GM13977 (cell line): ENCODE data around the gene PLA2R1.

Experiments
- DNase-seq: peaks from one replicate; pipeline ENCODE4 v3.0.0; 2012; ENCODE audit warnings: low spot score
- in situ Hi-C: fragments of 300-500 bp; cut with MboI; formaldehyde crosslinking; loops from one replicate; pipeline ENCODE4 v1.12.0; 2022; ENCODE audit warnings: low sequenced_read_pairs, low pct_unique_long_range_greater_than_20kb, mixed read lengths, inconsistent platforms; ENCODE audit not compliant: unreplicated experiment
- TF ChIP-seq, protein P1 (sequence below): IDR thresholded peaks from 2 replicates; pipeline ENCODE4 v1.5.1; 2012; ENCODE audit warnings: mild to moderate bottlenecking, control low read depth; ENCODE audit not compliant: insufficient read depth; ENCODE audit errors: extremely low read depth, missing control alignments

The PLA2R1 gene

DNA sequence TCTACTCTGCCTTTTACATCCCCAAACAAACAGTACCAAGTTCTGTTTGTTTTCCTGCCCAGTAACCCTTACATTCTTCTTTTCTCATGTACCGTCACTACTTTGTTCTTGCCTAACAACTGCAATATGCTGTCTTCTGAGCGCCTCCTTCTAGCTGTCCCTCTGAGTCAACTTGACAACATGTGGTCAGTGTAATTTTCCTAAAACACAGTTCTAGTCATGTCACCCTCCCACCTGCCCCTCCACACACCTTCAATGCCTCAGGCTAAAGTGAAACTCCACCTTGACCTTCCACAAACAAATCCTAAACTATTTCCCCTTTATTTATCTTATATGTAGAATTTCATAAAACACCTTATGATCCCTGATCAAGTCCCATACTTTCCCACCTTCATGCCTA is 139.9 kb downstream of the PLA2R1 start:
- DNase-seq: peak; percentile 34
- in situ Hi-C loops: no loop called here
- TF ChIP-seq, protein P1, sequence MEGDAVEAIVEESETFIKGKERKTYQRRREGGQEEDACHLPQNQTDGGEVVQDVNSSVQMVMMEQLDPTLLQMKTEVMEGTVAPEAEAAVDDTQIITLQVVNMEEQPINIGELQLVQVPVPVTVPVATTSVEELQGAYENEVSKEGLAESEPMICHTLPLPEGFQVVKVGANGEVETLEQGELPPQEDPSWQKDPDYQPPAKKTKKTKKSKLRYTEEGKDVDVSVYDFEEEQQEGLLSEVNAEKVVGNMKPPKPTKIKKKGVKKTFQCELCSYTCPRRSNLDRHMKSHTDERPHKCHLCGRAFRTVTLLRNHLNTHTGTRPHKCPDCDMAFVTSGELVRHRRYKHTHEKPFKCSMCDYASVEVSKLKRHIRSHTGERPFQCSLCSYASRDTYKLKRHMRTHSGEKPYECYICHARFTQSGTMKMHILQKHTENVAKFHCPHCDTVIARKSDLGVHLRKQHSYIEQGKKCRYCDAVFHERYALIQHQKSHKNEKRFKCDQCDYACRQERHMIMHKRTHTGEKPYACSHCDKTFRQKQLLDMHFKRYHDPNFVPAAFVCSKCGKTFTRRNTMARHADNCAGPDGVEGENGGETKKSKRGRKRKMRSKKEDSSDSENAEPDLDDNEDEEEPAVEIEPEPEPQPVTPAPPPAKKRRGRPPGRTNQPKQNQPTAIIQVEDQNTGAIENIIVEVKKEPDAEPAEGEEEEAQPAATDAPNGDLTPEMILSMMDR: no peak

DNA sequence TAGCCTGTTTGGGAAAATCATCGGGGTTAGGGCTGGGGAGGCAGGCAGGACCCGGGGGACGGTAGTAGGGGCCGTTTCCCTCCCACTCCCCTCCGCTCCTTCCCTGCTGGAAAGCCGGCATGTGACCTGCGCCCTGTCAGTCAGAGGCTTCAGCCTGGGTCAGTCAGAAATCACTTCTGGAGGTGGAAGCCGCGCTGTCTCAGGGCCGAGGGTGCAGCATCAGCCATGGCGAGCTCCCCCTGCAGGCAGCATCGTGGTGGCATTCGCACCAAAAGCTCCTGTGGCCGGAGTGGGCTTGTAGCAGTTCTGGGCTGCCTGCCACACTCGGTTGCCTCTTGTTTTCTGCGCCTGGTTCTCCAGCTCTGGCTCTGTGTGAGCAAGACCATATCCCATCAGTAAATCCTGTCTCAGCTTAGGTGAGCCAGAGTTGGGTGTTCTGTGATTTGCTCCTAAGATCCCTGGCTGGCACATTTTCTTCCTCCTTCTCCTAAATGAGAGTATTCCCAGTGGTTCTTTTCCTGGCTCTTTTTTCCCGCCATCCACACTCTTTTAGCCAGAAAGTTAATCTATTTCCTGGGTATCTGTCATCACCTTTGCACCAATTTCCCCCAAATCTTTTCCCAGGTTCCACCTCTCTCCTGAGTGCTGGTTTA is 140.5 kb downstream of the PLA2R1 start:
- in situ Hi-C loops: no loop called here
- TF ChIP-seq, protein P1: peak; percentile 94
- peak; percentile 72 for DNase-seq

DNA sequence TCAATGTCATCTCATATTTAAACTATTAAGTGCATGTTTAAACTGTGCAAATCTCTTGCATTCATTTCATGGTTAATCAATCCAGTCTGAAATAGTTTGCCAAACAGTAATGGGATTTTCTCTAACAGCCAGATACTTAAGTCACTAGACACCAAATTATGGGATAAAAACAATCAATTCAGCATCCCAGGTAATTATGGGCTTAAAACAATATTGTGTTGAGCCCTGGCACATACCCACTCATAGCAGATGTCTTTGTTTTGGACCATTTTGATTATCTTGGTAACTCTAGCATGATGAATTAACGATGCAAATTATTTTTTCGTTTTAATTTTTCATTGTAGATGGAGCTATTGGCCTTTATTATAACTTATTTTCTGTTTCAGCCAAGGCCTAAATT is 145.9 kb downstream of the PLA2R1 start:
- TF ChIP-seq, protein P1: no peak
- DNase-seq: no peak
- in situ Hi-C loops: no loop called here

DNA sequence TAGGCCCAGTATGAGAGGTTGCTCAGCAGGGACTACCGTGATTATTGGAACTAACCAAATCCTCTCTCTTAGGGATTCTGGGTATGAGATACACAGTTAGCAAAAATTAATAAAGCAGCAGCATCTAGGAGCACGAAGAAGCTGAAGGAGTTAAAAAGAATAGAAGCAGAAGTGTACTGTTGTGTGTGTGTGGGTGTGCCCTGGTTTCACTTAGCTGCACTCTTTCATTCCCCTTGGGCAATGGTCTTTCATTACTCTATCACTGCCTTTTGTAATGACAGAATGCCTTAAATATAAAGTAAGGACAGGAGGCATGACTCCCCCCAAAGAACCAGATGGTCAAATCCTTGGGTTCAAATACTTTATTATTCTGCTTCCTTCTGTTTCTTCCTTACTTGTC is 148.5 kb downstream of the PLA2R1 start:
- no peak for DNase-seq
- in situ Hi-C loops: no loop called here
- TF ChIP-seq, protein P1: no peak

DNA sequence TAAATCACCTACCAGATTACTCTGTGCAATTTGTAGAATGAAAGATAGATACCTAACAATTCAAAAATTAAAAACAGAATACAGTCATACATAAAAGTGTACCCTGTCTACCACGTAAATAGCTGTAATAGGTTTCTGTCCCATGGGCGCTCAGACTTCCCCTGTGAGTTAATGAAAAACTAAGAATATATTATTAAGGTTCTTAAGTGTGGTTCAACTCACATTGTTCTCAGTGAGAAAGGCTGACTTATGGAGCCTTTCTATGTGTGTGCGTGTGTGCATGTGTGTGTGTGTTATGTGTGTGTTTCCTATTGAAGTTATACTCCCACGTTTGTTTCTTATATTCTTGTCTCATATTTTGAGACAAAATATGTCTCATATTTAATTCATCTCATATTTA is 149.8 kb downstream of the PLA2R1 start:
- TF ChIP-seq, protein P1: no peak
- no peak for DNase-seq
- in situ Hi-C loops: no loop called here

DNA sequence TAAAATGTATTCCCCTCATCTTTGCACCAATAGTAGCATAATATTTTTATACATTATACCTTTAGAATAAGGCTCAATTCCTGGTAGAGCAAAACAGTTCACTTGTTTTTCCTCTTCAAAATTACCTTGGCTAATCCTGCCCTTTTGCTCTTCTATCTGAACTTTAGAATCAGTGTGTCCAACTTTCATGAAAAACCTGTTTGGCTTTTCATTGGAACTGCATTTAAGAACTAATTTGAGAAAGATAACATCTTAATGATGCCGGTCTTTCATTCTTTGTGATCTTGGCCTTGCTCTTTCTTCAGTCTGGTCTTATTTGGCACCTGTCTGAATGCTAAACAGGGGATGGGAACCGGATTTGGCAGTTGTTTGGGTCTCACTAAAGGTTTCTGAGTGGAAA is 151.5 kb downstream of the PLA2R1 start:
- TF ChIP-seq, protein P1: no peak
- DNase-seq: no peak
- in situ Hi-C loops: no loop called here
